ENCODE data around the gene RBM47. TPM values are rescaled to one million over a fixed set of nuclear protein-coding genes. Genes with fewer than 3 reads are reported as not detected.

Gene RBM47
- total and polyA plus RNA-seq, 4 donors, result 25.9 to 119 (median 94.0) TPM

- no peaks in the 10 kb centered on the region for H3K36me3 ChIP-seq (ENCODE audit: control insufficient read depth in 4 of 4, insufficient read depth in 4 of 4, low read length in 4 of 4)
- WGBS, 2 donors, result 66 to 70% methylated on average over 2 of the region's 2 CpGs
- no peak overlapping the region for H3K4me3 ChIP-seq
- TF ChIP-seq, protein P1, sequence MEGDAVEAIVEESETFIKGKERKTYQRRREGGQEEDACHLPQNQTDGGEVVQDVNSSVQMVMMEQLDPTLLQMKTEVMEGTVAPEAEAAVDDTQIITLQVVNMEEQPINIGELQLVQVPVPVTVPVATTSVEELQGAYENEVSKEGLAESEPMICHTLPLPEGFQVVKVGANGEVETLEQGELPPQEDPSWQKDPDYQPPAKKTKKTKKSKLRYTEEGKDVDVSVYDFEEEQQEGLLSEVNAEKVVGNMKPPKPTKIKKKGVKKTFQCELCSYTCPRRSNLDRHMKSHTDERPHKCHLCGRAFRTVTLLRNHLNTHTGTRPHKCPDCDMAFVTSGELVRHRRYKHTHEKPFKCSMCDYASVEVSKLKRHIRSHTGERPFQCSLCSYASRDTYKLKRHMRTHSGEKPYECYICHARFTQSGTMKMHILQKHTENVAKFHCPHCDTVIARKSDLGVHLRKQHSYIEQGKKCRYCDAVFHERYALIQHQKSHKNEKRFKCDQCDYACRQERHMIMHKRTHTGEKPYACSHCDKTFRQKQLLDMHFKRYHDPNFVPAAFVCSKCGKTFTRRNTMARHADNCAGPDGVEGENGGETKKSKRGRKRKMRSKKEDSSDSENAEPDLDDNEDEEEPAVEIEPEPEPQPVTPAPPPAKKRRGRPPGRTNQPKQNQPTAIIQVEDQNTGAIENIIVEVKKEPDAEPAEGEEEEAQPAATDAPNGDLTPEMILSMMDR (IDR thresholded peaks at IDR 0.05; ENCODE audit: control extremely low read depth, extremely low read depth), result no peak
- H3K9ac ChIP-seq (ENCODE audit: insufficient read depth in 1 of 2, low read length in 2 of 2), result no peak overlapping the region
- no peaks in the 10 kb centered on the region for H3K9me3 ChIP-seq (ENCODE audit: control insufficient read depth in 4 of 4, insufficient read depth in 3 of 4, low read length in 3 of 4)
- H3K27ac ChIP-seq (ENCODE audit: low read depth in 1 of 2, low read length in 1 of 2), result no peak overlapping the region
- ATAC-seq (ENCODE audit: insufficient read depth, low FRiP score) (no peak), DNase-seq (no peak)
- H3K27me3 ChIP-seq (ENCODE audit: control insufficient read depth in 3 of 3, insufficient read depth in 3 of 3, low read length in 2 of 3), result no peaks in the 10 kb centered on the region
- H3K4me1 ChIP-seq (ENCODE audit: control insufficient read depth in 5 of 5, insufficient read depth in 5 of 5, low read length in 5 of 5), result no peaks in the 10 kb centered on the region
These were observed 251.0 kb downstream of the RBM47 start for GRCh38 chr4:40378619-40379018.

DNA sequence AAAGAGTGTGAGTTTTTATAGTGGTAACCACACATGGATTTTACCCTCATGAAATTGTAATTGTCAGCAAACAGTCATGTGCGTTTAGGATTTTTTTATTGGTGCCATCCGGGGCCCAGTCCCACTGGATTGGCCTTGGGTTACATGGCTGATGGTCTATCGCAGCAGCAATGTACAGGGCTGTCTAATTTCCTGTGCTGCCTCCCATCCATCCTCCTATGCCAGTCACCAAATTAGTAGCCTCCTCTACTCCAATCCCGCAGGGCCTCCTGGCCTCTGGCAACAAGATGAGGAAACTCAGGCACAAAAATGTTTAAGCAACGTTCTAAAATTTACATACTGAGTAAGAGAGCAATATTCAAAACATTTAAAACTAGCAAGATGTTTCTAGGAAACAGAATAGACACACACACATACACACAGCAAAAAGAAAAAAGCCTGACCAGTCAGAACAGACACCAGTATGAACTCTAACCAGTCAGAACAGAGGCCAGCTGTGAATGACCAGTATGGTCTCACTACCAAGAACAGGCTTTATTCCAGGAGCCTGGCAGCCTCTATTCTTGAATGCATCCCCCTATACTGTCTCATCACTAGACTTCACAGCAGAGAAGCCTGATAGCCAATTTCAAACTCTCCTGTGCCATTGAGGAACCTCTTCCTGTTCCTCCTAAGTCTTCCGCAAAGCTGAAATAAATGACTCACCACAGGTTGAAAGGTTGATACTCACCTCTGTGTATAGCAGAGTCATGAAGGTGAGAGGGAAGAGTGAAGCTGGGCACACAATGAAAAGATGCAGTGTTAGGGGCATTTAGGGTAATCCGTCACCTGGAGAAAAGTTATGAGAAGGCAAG lies 251.9 kb downstream of the RBM47 start:
- Histone ChIP-seq H3K36me3 (ENCODE audit: control insufficient read depth in 4 of 4, insufficient read depth in 4 of 4, low read length in 4 of 4) (no peaks in the 10 kb centered on the region), H3K9ac (ENCODE audit: insufficient read depth in 1 of 2, low read length in 2 of 2) (no peak overlapping the region), H3K9me3 (ENCODE audit: control insufficient read depth in 4 of 4, insufficient read depth in 3 of 4, low read length in 3 of 4) (no peaks in the 10 kb centered on the region), H3K4me3 (no peak overlapping the region), H3K27me3 (ENCODE audit: control insufficient read depth in 3 of 3, insufficient read depth in 3 of 3, low read length in 2 of 3) (no peaks in the 10 kb centered on the region), H3K4me1 (ENCODE audit: control insufficient read depth in 5 of 5, insufficient read depth in 5 of 5, low read length in 5 of 5) (no peaks in the 10 kb centered on the region), H3K27ac (ENCODE audit: low read depth in 1 of 2, low read length in 1 of 2) (no peak overlapping the region)
- DNase-seq, result no peak
- TF ChIP-seq, protein P1 (IDR thresholded peaks at IDR 0.05; ENCODE audit: control extremely low read depth, extremely low read depth), result no peak
- no peak for ATAC-seq (ENCODE audit: insufficient read depth, low FRiP score)
- 73 to 78% methylated on average over 7 of the region's 7 CpGs for WGBS, 2 donors

DNA sequence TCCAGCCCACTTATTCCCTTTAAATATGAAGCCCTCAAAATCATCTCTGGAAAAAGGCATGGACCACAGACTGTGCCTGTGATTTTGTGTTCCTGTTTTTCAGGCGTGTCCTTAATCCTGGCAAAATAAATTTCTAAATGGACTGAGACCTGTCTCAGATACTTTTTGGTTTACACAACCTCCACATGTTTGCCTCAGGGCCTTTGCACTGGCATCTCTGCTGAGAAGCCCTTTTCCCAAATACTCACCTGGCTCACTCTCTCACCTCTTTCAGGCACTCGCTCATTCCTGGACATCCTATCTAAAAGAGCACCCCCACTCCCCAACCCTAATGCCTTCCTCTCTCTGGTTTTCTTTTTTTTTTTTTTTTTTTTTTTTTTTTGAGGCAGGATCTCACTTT lies 254.0 kb downstream of the RBM47 start:
- Histone ChIP-seq H3K27ac (ENCODE audit: low read depth in 1 of 2, low read length in 1 of 2) (no peak overlapping the region), H3K4me3 (no peak overlapping the region), H3K36me3 (ENCODE audit: control insufficient read depth in 4 of 4, insufficient read depth in 4 of 4, low read length in 4 of 4) (no peaks in the 10 kb centered on the region), H3K9ac (ENCODE audit: insufficient read depth in 1 of 2, low read length in 2 of 2) (no peak overlapping the region), H3K27me3 (ENCODE audit: control insufficient read depth in 3 of 3, insufficient read depth in 3 of 3, low read length in 2 of 3) (no peaks in the 10 kb centered on the region), H3K9me3 (ENCODE audit: control insufficient read depth in 4 of 4, insufficient read depth in 3 of 4, low read length in 3 of 4) (no peaks in the 10 kb centered on the region), H3K4me1 (ENCODE audit: control insufficient read depth in 5 of 5, insufficient read depth in 5 of 5, low read length in 5 of 5) (no peaks in the 10 kb centered on the region)
- WGBS, 2 donors, result 81 to 93% methylated on average over 2 of the region's 2 CpGs
- ATAC-seq (ENCODE audit: insufficient read depth, low FRiP score) (no peak), DNase-seq (no peak)
- TF ChIP-seq, protein P1 (IDR thresholded peaks at IDR 0.05; ENCODE audit: control extremely low read depth, extremely low read depth), result no peak
